Stimulated activated CD4-positive, alpha-beta T cell treated with anti-CD3 and anti-CD28 coated beads, Interleukin-4, amount 100 ng/mL, for 48 hours (primary cell): Measurements from ENCODE around the gene NINJ1.
"Not testable (repeated sequence)": the region's sequence is repeated elsewhere in the genome, so short reads cannot be mapped to it uniquely, and the experiment has no call there.

Experiments used
- DNase-seq, 2 donors: peaks; one replicate each; pipeline ENCODE4 v3.0.0-alpha.2; 2020; ENCODE audit warnings: low read depth in 2 of 2

Gene NINJ1

DNA sequence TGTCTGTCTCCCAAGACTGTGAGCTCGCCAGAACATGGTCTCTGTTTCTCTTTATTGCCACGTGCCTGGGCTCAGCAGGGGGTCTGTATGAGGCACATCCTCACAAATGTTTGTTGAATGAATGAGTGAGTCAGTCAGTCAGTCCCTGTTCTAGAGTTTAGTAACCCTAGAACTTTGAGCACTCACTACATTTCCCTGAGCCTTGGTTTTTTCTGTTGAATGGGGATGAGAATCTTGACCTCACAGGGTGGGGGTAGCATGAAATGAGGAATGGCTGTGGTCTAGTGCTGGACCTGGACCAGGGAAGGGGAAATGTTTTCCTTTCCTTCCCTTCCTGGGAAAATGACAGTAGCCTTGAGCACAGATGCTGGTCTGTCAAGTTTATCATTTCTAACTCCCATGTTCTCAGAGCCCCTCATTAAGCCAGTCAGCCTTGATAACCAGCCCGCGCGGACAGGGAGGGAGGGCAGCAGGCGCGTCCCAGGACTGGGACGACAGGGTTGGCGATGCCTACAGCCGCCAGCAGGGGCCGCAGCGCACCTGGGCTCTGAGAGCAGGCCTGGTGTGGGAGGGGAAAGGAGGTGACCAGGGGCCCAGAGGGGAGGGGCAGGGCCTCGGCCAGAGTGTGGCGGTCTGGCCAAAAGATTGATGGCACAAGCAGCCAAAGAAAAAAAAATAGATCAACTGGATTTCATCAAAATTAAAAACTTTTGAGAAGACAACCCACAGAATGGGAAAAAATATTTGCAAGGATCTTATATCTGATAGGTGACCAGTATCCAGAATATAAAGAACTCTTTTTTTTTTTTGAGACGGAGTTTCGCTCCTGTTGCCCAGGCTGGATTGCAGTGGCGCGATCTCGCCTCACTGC is 25.8 kb upstream of the NINJ1 start:
- peak; percentile 75 to 77 for DNase-seq

DNA sequence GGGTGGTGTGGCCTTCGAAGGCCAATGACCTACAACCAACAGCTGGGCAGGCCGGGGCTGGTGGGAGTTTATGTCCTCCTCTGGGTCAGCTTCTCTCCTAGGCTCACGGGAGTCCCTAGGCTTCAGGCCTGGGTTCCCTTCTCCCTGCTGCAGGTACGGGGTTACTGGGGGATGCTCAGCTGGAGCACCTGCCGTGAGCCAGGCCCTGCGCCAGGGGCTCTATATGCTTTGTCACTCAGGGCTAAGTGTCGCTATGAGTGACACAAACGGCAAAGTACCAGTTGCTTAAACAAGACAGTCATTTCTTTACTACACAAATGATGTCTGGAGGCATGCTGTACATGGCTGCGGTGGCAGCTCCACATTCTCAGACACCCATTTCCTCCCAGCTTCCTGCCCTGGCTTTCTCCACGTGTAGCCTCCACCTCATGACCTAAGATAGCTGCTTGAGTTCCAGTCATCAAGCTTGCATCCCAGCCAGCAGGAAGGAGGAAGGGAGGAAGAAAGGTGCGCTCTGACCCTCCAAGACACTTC is 22.5 kb upstream of the NINJ1 start:
- peak in 1 of 2 donors; percentile 45 for DNase-seq

DNA sequence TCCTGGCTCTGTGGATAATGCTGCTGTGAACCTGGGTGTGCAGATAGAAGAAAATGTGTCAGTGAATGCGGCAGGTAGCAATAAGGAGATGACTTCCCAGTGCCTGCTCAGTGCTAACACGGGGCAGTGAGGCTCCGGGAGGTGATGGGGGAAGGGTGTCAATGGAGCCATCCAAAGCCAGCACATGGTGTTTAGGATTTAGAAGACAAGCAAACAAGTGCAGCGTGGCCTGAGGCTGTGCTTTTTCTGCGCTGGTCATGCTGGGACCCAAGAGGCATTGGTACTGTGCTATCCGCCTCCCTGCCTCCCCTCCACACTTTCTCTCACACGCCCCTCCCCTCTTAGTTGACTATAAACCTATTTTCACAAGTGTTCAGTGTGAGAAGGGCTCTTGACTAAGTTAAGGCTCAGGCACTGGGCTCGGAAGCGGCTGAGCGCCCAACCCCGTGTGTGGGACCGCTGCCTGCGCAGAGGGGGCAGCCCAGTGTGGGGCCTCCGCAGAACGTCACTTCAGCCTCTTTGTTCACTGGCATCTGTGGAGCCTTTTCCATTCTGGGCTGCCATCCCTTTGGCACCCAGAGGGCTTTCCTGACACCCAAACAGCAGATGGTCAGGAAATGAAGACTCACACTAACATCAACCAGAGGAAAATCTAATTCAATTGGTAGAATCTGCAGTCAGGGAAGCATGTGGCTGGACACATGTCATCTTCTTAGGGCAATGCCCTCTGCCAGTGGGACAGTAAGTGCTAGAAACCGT is 21.8 kb upstream of the NINJ1 start:
- DNase-seq: no peak

DNA sequence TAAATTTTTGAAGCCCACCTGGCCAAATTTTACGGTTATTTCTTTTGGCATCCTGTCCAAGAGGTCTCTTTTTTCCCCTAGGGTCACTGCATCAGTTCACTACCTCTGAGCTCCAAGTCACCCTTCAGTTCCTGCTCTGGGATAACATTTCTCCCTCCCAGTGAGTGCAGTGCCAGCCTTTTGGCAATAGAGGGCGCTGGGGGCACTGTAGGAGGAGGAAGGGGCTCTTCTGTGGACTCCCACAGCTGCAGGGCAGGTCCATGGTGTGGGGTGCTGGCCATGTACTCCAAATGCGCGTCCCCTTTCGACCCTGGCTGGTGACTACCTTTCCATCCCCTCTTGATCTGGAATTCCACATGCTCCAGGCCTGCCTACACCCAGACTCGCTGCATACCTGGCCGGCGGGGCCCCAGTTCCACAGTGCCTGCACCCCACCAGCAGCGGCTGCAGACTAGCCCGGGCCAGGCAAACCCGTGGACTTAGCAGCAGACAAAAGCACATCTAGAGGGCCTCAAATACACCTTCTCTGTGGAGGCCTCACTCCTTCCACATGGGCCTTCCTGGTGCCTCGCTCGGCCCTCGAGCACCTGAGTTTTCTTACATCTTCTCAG is 20.3 kb upstream of the NINJ1 start:
- DNase-seq: peak in 1 of 2 donors; percentile 43

DNA sequence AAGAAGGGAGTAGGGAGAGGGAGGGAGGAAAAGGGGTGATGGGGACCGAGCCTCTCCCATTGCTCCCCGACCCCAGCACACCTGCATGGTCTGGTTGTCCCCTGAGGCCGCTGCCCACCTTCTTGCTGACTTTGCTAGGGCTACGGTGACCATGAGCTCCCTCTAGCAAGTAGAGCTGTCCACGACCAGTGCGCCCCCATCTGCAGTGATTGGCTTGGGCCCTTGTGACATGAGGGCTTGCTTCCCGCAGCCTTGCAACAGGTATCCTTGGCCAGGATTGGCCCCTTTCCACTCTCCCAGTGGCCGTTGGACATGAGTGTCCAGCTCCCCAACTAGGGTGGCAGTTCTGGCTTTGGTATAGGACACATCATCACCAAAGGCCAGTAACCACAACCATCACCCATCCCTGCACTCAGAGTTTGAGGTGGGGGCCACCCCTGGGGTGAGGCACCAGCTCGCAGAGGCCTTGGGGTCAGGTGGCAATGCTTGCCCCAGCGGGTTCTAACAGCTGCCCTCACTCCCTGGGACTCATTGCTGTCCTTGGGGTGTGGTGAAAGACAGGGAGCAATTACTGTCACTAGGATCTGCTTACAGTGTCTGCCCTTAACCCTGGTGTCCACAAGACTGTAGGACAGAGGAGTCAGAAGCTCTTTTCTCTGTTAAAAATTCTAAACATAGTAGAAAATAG is 17.2 kb upstream of the NINJ1 start:
- no peak for DNase-seq

DNA sequence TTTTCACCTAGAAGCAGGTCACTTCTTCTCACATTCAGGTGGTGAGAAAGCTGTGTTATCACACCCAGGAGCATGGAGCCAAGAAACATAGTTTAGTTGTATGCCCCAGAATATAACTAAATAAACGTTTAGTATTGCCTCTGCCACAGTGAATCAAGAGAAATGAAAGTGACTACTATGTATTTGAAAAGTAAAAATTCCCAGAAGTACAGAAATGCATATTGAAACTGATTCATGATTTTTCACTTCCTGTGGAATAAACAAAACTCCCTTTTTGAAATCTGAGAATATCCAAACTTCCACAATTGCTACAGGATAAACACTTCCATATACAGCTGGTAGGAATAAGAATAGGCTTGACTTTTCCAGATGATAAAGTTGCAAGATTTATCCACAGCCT is 15.3 kb upstream of the NINJ1 start:
- no peak for DNase-seq

DNA sequence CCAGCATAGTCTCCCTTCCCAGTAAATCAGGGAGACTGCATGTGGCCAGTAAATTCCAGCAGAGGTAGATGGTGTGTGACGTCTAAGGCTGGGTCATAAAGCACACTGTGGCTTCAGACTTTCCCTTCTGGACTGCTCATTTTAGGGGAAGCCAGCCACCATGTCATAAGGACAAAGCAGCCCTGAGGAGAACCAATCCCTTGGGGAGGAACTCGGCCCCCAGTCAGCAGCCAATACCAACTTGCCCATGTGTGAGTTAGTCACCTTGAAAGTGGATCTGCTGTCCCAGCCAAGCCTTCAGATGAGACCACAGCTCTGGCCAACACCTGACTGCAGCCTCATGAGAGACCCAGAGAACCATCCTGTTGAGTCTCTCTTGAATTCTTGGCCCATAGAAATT is 14.7 kb upstream of the NINJ1 start:
- no peak for DNase-seq

DNA sequence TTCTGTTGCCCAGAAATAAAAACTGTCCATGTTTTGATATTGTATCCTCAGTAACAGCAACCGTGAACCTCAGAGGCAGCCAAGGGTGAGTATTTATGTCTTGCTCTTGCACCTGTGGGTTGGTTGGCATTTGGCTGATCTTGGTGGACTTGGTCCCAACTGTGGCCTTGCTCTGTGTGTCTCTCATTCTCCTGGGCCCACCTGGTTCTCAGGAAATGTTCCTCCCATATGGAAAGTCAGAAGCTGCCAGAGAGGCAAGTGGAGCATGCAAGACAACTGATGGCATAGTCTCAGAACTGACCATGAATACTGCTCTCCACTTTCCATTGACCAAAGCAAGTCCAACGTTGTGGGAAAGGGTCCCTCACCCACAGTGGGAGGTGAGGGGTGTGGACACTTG is 13.6 kb upstream of the NINJ1 start:
- DNase-seq: no peak

DNA sequence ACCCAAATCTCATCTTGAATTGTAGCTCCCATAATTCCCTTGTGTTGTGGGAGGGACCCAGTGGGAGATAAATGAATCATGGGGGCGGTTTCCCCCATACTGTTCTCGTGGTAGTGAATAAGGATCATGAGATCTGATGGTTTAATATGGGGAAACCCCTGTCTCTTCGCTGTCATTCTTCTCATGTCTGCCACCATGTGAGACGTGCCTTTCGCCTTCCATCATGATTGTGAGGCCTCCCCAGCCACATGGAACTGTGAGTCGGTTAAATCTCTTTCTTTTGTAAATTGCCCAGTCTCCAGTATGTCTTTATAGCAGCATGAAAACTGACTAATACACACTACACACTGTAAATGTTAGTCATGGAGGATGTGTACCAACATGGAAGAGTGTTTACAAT is 12.6 kb upstream of the NINJ1 start:
- DNase-seq: not testable (repeated sequence)

DNA sequence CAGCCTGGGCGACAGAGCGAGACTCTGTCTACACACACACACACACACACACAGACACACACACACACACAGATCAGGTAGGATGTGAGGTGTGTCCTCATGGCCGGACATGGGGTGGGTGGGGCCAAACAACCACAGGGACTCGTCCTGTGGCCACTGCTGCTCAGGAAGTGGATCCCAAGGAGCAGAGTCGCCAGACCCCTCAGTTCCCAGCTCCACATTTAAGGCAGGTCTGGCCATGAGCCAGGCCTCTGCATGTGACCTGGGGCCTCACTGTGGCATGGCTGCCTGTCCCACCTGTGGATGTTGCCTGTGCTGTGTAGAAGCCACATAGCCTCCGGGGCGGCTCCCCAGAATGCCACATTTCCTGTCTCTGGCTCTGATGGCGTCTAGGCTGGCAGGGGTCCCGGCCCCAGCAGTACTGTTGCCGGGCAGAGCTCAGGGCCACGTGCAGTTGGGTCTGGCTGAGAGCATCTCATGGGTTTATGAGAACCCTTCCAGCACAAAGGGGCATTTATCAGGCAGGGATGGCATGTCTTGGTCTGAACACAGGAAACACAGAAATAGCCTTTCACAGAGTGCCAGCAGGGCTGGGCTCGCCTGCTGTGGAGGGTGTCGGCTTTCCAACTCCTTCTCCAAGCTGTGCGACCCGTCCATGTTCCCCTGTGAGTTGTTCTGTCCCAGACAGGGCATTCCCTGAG is 9.9 kb upstream of the NINJ1 start:
- no peak for DNase-seq

DNA sequence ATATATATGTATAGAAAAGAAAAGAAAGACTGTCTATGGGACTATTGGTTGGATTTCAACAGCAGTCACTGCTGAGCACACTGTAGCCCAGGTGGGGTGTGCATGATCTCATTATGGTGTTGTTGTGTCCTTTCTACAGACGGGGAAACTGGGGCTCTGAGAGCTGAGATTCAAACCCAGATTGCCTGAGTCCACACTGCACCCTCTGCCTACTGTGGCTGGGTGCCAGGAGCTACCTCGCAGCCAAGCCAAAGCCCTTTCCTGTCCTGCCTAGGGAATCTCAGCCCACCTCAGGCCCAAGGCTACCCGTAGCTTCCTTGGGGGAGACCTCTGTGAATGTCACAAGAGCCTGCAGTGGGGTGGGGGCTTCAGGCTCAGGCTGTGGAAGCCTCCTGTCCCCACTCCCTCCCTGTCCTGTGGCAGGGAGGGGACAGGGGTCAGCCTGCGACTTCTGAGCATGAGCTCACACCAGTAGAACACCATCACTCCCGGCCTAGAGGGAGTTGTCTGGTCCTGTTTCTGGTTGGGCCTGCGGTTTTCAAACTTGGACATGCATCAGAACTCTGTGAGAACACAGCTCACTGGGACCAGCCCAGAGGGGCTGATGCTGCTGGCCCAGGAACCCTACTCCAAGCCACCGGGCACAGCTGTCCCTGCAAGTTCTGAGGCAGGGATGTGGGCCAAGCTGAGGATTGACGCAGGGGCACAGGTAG is 7.9 kb upstream of the NINJ1 start:
- DNase-seq: no peak

DNA sequence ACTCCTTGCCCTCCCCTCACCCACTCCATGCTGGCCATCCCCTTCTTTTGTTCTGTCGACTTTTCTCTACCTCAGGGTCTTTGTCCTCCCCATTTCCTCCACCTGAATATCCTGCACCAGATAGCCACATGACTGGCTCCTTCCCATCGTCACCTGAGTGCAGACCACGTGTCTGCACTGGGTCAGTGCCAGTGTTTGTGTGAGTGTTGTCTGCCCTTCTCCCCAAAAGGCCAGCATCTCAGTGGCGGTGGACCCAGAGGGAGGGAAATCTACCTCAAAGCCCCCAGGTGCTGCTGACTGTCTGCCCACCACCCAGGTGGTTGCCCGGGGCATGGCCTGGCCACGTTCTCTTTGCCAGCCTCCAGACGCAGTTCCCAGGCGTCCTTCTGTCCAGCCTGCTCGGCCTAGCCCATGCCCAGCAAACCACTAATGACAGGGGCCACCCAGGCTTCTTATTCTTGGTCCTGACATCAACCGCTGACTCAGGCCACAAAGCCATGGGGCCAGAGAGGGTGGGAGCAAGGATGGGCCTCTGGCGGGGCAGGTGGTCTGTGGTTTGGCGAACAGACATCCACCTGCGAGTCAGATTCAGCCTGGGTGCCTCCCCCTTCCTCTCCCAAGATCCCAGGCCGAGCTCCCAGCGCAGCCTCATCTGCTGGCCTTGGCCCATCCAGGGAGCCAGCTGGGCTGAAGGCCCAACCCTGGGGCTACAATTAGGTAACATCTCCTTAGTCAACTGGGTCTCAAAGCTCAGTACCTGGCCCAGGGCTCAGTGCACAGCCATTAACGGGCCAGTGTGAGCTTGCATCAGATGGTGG is 5.5 kb upstream of the NINJ1 start:
- DNase-seq: no peak

DNA sequence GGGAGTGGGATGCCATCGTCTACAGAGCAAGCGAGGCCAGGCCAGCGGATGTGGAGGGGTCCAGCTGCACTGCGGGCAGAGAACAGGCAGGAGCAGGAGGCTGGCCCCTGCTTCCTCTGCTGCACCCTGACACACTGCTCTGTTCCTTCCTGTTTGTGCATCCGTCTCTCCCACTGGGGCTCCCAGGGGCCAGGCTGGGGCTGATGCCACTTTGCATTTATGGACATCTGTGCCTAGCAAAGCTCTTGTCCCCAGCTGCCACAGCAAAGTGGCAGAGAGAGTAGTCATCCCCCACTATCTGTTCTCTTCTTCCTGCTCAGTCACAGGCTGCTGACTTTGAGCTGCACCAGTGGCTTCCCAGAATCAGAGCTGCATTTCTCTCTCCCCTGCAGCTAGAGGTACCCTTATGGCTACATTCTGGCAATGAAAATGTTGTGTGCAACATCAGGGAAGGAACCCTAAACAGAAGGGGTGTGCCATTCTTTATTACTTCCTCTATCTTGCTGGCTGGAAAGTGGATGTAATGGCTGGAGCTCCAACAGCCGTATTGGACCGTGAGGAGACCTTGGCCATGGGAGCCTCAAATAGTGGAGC is 4.2 kb upstream of the NINJ1 start:
- DNase-seq: no peak

DNA sequence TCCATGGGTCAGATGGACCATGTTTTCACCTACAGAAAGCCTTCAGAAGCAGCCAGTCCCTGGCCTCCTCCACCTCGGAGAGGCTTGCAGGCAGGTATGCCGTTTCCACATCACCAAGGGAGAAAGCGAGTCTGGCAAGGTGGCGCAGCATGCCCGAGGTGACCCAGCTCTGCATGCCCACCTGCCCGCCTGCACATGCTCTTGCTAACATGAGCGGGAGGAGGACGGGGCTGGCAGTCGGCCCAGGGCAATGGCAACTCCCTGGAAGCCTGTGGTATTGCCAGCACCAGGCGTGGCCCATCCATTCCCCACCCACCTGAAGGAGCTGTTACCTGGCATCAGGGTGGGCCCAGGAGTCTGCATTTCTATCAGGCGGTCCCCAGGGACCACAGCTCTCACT is 3.3 kb upstream of the NINJ1 start:
- DNase-seq: no peak

DNA sequence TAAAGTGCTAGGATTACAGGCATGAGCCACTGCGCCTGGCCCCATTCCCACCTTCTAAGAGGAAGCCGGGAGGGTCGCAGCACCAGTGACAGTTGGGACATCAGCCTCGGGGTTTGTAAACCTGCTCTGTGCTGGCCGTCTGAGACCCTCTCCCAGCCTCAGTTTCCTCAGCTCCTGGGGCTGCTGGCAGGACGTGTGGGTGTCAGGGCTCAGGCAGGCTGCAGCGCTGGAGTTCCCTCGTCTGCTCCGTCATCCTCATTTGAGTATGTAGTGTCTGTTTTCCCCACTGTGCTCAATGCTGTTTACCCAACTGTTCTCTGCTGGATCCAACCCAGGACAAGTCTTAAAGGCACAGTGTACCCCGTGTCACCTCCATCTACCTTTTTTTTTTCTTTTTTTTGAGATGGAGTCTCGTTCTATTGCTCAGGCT is 2.0 kb upstream of the NINJ1 start:
- DNase-seq: no peak

DNA sequence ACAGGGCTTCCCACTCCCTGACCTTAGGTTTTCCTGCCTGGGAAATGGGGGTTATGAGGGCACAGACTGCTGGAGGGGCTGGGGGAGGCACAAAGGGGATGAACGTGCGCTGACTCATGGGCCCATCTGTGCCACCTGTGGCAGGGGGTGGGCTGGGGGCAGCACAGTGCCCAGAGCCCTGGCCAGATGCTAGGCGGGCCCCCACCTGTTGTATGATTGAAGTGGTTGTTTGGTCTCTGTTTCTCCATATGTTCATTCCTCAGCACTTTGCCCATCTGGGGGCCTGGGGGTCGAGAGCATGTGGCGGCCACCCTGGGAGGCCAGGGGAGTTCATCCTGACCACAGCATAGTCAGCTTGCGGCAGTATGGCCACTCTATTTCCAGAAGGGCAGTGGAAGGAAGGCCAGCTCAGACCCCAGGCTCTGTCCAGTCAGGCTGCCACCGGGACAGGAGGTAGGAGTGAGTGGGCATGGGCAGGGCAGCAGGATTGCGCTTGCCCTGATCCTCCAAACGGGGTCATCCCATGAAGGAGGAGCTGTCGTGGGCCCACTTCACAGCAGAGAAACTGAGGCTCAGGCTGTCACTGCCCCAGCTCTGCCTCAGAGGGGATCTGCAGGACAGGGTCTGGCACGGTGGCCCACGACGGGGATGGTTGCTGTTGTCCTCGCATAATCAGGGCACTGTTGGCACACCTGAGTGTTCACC is 841 bp upstream of the NINJ1 start:
- no peak for DNase-seq

DNA sequence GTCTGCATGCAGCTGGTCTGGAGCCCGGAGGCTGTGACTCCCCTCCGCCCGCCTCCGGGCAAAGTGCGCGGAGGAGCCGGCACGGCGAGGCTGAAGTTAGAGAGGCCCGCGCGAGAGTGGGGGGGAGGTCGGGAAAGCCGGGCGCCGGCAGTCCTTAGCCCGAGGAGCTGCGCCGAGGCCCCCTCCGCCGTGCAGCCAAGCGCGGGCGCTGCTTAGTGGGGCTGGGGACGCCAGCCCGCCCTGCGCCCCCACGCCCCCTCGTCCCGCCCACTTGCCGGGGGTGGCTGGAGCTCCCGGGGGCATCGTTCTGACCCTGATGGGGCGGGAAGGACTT is 403 bp downstream of the NINJ1 start:
- DNase-seq: no peak

DNA sequence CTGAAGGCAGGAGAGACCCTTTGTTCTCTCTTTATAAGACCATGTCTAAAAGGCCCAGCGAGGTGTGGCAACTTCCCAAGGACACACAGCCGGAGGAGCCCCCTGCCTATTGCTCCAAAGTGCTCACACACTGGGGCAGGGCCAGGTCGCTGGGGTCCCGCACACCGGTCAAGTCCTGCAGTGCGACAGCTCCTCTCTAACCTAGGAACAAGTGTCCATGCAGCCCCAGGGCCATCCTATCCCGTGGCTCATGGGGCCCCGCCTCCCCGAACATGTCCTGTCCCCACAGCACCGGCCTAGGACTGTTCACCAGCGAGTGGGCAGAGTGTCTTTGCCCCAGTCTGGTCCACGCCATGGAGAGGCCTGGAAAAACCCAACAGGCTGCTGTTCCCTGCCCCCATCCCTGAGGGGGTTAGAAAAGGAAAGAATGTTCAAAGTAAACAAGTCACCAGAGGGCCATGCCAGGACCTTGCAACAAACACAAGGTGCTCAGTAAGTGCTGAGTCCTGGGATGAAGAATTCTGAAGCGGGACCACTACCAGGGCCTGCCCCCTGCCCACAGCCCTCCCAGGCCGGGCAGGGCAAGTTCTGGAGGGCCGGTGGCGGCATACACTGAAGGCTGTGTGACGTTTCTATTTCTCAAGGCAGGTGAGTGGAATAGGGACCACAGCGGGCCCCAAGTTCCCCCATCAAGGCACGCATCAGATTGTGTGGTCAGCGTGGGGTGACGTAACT is 938 bp downstream of the NINJ1 start:
- DNase-seq: peak in 1 of 2 donors; percentile 47
